ENCODE data around the gene SERPINA9.

Gene SERPINA9

GRCh38 chr14:94458096-94458495 is 17.9 kb downstream of the SERPINA9 start (continued):
- TF ChIP-seq REST (tag by site-specific recombination; IDR thresholded peaks at IDR 0.05) (no peak), EGR2 (tag by site-specific recombination; IDR thresholded peaks at IDR 0.05; ENCODE audit: low read depth) (no peak), ZNF433 (tag by site-specific recombination; IDR thresholded peaks at IDR 0.05; ENCODE audit: low read depth) (no peak), ZNF155 (tag by site-specific recombination; IDR thresholded peaks at IDR 0.05) (no peak), ZNF18 (tag by site-specific recombination; IDR thresholded peaks at IDR 0.05) (no peak), ZNF391 (tag by site-specific recombination; IDR thresholded peaks at IDR 0.05; ENCODE audit: borderline replicate concordance, low read depth) (no peak), HOXA7 (CRISPR knock-in tag; IDR thresholded peaks at IDR 0.05; ENCODE audit: borderline replicate concordance) (no peak), ZNF549 (tag by site-specific recombination; IDR thresholded peaks at IDR 0.05) (no peak), ZNF16 (tag by site-specific recombination; IDR thresholded peaks at IDR 0.05; ENCODE audit: low read depth) (no peak), ZFP3 (tag by site-specific recombination; IDR thresholded peaks at IDR 0.05; ENCODE audit: low read depth) (no peak)

GRCh38 chr14:94455928-94456327 is 20.1 kb downstream of the SERPINA9 start:
- CTCF ChIA-PET: interaction anchor here (0.6 to 1.4 kb wide), 2 partner anchors 22 to 319 kb away, joined by 3 to 6 read pairs; no protein-coding TSS in a partner anchor
- POLR2A ChIA-PET: no interaction called here
- H3K27ac ChIP-seq (ENCODE audit: extremely low read depth, low read depth, low read length): no peak overlapping the region
- TF ChIP-seq ZNF114 (tag by site-specific recombination; IDR thresholded peaks at IDR 0.05) (no peak), ZNF830 (tag by site-specific recombination; IDR thresholded peaks at IDR 0.05; ENCODE audit: low read depth) (no peak), ZNF202 (tag by site-specific recombination; IDR thresholded peaks at IDR 0.05; ENCODE audit: borderline replicate concordance) (no peak), ZSCAN30 (tag by site-specific recombination; IDR thresholded peaks at IDR 0.05) (no peak), IKZF3 (tag by site-specific recombination; IDR thresholded peaks at IDR 0.05) (no peak), ZNF561 (tag by site-specific recombination; IDR thresholded peaks at IDR 0.05; ENCODE audit: borderline replicate concordance) (no peak), SCRT2 (tag by site-specific recombination; IDR thresholded peaks at IDR 0.05) (no peak), ZEB2 (tag by site-specific recombination; IDR thresholded peaks at IDR 0.05) (no peak), ZNF777 (tag by site-specific recombination; IDR thresholded peaks at IDR 0.05; ENCODE audit: borderline replicate concordance) (no peak), ZNF280C (tag by site-specific recombination; IDR thresholded peaks at IDR 0.05) (no peak), ZBTB11 (tag by site-specific recombination; conservative IDR thresholded peaks at IDR 0.05; ENCODE audit: low read depth) (no peak), ZNF626 (tag by site-specific recombination; IDR thresholded peaks at IDR 0.05) (no peak)
- H3K36me3 ChIP-seq (ENCODE audit: control insufficient read depth in 2 of 2, insufficient read depth in 1 of 2, low read length in 2 of 2): no peaks in the 10 kb centered on the region
- no peaks in the 10 kb centered on the region for H3K4me1 ChIP-seq (ENCODE audit: control insufficient read depth, insufficient read depth, low read length)
- H3K4me3 ChIP-seq (ENCODE audit: low read depth, low read length): no peak overlapping the region
- H3K9me3 ChIP-seq (ENCODE audit: control insufficient read depth, insufficient read depth, low read depth, low read length): no peaks in the 10 kb centered on the region
